Dermis blood vessel endothelial cell (primary cell): ENCODE measurements around the gene ZNF90. TPM values are rescaled to one million over a fixed set of nuclear protein-coding genes. Genes with fewer than 3 reads are reported as not detected.
A peak's percentile ranks its signal among the peaks of the same experiment; 100 is the strongest.
"Not testable (repeated sequence)": the region's sequence is repeated elsewhere in the genome, so short reads cannot be mapped to it uniquely, and the experiment has no call there.

ENCODE experiments used
- DNase-seq: peaks from one replicate; pipeline ENCODE4 v3.0.0; 2010
- total RNA-seq: library from RNA; depleted of rRNA; stranded (reverse); fragments of >200 nt; gene quantifications from 2 replicates; pipeline ENCODE4 v1.2.3, GENCODE V29; 2014

ZNF90 gene
- 0.84 and 1.5 TPM in 2 replicates for total RNA-seq

DNA sequence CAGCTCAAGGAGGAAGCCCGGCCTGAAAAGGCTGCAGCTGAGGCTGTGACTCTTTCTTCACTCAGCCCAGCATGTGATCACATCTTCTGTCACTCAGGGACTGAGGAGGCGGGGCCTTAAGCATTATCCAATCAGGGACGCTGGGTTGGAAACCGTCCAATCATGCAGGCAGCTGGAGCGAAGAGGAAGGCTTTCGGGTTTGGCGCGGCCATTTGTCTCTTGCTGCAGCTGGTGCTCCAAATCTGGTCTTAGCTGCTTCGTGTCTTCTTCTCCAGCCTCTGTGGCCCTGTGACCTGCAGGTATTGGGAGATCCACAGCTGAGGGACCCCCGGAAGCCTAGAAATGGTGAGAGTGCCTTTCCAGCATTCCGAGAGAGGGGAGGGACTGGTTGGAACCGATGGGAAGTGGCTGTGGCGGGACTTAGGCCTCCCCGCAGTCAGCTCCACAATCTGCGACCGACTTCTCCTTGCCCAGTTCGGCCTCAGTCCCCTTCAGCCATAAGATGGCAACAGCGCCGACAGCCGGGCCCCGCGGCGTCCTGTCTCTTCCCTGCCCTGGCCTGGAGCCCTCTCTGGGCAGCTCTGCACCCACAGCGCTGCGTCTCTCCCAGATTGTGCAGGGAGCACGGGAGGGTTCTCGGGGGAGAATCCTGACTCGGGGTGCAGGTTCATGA lies at the start of gene ZNF90:
Gene ZNF90 (plus strand): TSS at position 210 of the 673 bp plus-strand sequence. CDS start 133 bp downstream, at position 343.
- DNase-seq = peak; percentile 90

- no peak for DNase-seq
Observed at GRCh38 chr19:20028611-20029010, 49.2 kb upstream of the ZNF90 start.

GRCh38 chr19:20035935-20036334 lies 41.9 kb upstream of the ZNF90 start:
- DNase-seq = no peak

- no peak for DNase-seq
Observed at GRCh38 chr19:20038358-20039202, 39.2 kb upstream of the ZNF90 start.

GRCh38 chr19:20039203-20039723 lies 38.5 kb upstream of the ZNF90 start, which contains the start of gene ZNF682:
Gene ZNF682 (minus strand): TSS chr19:20039505. CDS start chr19:20039345, 160 bp downstream.
- DNase-seq = peak; percentile 96

GRCh38 chr19:20044663-20045062 lies 33.1 kb upstream of the ZNF90 start:
- DNase-seq = no peak

GRCh38 chr19:20045742-20046141 lies 32.1 kb upstream of the ZNF90 start:
- not testable (repeated sequence) for DNase-seq

DNA sequence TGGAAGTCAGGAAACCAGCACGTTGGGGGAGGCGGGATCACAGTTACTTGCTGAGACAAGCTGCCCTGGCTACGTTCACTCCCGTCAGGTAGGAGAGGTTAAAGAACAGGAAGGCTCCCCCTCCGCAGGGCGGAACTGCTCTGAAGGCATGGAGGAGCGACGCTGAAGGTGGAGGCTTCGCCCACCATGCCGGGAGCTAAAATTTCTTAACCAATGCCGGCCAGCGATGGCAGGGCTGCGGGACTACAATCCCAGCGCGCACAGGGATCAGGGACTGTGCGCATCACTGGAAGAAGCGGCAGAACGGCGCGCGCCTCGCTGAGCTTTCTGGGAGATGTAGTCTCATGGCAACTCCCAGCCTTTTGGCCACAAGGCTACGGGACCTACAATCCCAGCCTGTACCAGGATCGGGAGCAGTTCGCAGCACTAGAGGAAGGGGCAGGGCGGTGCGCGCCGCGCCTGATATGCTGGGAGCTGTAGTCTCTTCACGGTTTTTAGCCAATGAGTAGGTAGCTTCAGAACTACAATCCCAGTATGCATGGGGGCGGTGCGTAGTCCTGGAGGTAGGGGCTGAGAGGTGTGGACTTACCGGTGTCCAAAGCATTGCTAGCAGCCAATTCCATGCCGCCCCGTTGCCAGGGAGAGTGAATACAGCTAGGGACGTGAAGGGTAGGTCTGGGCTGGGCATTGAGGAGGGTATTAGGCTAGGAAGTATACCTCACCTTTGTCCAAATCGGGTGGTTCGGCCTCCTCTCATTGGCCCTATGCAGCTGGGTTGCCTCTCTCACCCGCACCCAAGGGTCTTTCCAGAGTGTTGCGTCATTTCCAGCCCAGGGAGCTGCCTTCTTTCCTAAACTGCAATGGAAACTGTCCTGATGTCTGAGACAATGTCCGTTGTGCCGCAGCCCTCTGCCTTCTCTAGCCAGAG lies 25.7 kb upstream of the ZNF90 start:
- peak; percentile 95 for DNase-seq

GRCh38 chr19:20058738-20059137 lies 19.1 kb upstream of the ZNF90 start:
- not testable (repeated sequence) for DNase-seq

GRCh38 chr19:20060282-20060681 lies 17.5 kb upstream of the ZNF90 start:
- no peak for DNase-seq

DNA sequence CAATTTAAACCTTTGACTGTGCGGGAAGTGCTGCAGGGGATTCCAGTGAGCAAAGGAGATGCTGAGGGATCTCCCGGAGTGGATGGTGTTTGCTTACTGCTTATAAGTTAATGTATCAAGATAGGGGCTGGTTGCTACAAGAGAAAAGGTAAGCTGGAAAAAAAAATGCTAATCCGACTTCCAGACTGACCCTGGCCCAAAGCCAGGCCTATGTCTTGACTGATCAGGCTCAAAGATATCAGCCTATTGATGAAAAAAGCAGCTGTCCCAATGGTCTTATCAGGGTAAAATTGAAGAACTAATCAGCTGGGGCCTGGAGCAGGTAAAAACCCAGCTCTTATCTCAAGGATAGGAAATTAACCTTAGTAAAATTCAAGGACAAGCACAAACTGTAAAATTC lies 10.9 kb upstream of the ZNF90 start:
- DNase-seq = no peak

DNA sequence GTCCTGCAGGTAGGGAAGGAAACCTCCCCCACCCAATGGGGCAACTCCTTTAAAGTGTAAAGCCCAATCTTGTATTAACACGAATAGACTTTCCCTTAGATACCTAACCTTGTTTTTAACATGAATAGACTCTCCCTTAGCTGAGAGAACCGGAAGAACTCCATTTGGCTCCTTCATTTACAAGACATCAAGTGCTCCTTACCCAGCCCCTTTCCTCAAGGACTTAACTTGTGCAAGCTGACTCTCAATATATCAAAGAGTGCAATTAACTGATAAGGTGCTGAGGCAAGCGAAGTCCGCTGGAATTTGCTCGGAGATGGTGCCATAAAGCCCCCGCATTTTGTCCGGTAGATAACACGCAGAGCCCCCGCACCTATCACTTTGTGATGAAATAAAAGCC lies 9.9 kb upstream of the ZNF90 start:
- DNase-seq = no peak

DNA sequence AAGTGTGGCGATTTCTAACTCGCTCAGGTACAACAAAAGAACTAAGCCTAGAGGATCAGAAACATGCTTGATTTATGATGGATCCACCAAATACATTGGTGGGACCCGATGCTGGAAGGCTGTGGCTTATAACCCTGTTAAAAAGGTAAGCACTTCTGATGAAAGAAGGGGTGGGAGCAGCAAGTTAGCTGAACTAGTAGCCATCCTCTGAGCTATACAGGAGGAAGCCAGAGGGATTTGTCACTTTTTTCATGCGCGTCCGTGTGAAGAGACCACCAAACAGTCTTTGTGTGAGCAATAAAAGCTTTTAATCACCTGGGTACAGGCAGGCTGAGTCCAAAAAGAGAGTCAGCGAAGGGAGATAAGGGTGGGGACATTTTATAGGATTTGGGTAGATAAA lies 9.2 kb upstream of the ZNF90 start:
- not testable (repeated sequence) for DNase-seq

DNA sequence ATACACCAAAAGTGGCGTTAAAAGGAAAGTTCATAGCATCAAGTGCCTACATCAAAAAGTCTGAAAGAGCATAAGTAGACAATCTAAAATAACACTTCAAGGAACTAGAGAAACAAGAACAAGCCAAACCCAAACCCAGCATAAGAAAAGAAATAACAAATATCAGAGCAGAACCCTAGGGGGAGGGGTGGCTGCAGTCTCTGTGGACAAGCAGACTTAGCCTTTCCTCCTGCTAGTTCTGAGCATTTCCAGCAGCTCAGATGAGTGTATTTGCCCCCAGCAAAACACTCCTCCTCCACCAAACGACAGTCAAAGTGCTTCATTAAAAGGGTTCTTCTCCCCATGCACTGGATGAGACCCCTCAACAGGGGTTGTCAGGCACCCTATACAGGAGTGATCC lies 7.1 kb upstream of the ZNF90 start:
- DNase-seq = no peak

DNA sequence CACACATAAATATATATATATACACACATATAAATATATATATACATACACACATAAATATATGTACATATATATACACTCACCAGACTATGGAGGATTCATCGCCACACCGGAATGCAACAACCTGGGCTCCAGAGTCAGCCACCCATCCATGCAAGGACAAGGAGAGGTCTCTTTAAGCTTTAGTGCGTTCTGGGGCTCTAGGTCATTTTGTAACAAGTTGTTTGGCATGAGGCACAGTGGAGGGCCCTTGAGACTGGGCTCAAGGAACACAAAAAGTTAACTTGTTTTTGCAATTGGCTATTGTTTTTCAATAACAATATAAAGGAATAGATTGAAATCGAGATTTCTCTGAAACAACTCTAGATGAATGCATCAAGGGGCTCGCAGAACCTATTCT lies 4.9 kb upstream of the ZNF90 start:
- DNase-seq = no peak

DNA sequence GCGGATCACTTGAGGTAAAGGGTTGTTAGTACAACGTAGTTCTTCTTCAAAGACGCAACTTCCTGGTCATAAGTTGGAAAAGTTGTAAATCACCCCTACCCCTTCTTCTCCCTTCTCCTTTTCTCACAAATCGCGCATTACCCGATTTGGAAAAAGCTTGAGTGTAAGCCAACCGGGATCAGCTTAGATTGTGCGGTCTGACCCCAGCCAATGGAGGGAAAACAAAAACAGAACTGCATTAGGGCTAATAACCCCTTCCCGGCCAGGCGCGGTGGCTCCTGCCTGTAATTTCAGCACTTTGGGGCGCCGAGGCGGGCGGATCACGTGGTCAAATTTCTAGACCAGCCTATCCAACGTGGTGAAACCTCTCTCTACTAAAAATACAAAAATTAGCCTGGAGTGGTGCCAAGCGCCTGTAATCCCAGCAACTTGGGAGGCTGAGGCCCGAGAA lies 806 bp downstream of the ZNF90 start:
- DNase-seq = peak; percentile 6

DNA sequence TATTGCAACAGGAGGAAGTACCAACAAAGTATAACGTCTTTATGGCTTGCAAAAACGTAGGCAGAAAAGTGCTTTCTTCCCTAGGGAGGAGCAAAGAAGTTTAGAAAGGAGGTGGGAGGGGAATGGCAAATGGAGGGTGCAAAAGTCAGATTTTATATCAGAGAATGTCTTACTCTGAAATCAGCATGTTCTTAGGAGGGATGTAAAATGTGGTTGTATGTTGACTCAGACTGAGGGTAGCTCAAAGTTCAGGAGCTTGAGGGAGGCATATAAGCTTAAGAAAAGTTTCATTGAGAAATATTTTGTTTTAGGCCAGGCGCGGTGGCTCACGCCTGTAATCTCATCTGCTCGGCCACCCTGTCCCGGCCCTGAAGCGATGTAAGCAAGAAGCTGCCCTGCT lies 1.7 kb downstream of the ZNF90 start:
- no peak for DNase-seq

DNA sequence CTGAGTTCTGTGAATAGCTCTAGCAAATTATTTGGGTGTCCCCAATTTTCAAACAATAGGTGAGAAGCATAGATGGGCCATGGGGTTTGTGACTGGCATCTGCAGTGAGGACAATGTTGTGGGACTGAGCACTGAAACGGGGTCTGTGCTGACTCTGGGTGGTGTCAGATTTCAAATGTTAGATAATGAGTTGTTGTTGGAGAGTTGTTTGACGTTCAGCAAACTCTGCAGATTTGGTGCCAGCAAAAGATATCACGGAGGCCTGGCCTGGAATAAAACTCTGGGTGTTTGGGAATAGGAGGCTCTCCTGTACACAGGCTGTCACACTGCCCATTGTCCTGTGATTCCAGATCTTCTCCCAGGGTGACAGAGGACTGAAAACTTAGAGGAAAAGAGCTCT lies 2.9 kb downstream of the ZNF90 start:
- DNase-seq = no peak

DNA sequence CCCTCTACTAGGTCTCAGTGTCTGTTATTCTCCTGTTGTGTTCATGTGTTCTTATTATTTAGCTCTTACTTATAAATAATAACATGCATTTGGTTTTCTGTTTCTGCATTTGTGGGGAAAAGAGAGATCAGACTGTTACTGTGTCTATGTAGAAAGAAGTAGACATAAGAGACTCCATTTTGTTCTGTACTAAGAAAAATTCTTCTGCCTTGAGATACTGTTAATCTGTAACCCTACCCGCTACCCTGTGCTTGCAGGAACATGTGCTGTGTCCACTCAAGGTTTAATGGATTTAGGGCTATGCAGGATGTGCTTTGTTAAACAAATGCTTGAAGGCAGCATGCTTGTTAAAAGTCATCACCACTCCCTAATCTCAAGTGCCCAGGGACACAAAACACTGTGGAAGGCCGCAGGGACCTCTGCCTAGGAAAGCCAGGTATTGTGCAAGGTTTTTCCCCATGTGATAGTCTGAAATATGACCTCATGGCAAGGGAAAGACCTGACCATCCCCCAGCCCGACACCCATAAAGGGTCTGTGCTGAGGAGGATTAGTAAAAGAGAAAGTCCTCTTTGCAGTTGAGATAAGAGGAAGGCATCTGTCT lies 4.5 kb downstream of the ZNF90 start:
- not testable (repeated sequence) for DNase-seq

- not testable (repeated sequence) for DNase-seq
Observed at GRCh38 chr19:20082876-20083275, 5.1 kb downstream of the ZNF90 start.

- no peak for DNase-seq
Observed at GRCh38 chr19:20102097-20102496, 24.3 kb downstream of the ZNF90 start.
